Hematopoietic multipotent progenitor cell treated with erythropoietin and hydrocortisone succinate and interleukin-3 and kit ligand, for 4 days (in vitro differentiated cells): ENCODE results near the gene ST3GAL4.
A peak's percentile ranks its signal among the peaks of the same experiment; 100 is the strongest.
"Not testable (repeated sequence)": the region's sequence is repeated elsewhere in the genome, so short reads cannot be mapped to it uniquely, and the experiment has no call there.

ENCODE experiments used
- DNase-seq: peaks from one replicate; pipeline ENCODE4 v3.0.0-alpha.2; 2015

Gene ST3GAL4

DNA sequence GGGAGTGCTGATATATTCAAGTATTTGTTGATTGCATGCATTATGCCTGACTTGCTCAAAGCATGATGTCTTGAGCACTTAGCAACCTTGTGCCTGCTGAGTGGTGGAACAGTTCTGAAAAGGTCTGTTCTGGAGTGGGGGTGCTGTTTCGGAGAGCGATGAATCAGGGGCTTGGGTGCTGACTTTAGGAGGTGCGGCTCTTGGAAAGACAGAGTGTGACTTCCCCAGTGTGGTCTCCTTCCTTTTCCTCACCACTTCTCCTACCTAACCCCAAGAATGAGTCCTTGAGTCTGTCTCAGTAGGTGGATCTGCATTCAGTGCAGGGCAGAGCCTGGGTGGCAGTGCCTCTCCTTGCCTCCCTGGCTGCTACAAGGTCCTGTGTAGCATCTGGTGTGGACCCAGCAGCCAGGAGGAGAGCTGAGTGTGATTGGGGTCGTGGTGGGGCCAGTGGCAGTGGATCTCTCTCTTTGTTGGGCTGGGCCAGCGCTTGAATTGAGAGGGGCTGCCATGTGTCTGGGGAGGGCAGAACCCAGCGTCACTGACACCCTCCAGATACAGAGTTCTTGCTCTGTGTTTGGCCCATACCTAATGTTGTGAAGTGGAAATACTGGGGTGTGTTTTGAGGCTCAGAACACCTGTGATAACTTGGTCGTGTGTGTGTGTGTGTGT is 35.9 kb downstream of the ST3GAL4 start:
- peak; percentile 46 for DNase-seq

DNA sequence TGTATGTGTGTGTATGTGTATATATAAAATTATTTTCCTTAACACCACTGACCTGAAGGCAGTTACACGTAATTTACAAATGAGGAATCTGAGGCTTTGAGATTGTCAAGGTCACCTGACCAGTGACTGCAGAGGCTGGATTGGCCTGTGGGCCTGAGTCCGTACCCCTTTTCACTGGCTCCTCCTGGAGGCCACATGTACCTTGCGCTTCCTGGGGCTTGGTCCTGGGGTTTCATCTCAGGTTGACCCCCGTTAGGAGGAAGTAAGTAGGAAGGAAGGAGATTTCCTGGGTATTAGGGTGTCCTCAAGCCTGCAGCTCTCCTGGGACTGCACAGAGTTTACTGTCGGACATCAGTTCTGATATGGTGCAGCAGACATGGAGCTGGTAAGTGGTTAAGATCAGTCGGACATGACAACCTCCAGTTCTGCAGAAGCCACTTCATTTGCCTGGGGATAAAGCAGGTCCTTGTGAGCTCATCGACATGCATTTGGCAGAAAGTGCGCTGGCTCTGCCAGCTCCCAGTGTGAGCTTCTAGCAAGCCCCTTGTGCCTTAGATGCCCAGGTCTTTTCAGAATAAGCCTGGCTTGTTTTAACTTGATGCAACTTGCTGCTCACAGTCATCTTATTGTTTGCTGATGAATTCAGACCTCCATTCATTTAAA is 36.6 kb downstream of the ST3GAL4 start:
- DNase-seq, result peak; percentile 84

DNA sequence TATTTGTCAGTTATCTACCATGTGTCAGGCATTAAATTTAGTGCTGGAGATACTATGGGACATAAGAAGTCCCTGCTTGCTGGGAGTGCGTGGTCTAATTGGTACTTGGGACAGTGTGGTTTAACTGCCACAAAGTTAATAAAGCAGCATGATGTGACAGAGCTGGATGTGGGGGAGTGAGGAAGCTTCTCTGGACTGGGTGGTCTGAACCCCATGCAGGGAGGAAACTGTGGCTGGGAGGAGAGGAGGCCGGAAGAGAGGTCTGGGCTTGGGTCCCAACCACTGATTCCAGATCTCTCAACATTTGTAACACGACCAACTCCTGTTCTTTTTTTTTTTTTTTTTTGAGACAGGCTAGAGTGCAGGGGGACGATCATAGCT is 37.1 kb downstream of the ST3GAL4 start:
- DNase-seq, result peak; percentile 96

DNA sequence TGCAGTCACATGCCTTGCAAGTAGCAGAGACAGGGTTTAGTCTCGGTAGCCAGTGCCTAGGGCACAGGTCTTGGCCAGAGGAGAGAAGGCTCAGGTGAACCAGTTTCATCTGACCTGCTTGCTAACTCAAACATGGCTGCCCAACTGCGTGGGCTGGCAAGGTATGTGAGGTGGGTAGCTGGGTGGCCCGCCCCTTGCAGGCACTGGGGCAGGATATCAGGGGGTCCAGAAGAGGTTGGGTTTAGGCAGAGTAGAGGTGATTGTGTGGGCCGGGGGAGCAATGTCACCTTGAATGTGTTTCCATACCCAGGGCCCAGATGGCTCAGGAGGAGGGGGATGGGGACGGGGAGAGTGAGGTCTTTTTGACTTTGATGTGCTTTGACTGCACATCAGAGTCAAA is 37.7 kb downstream of the ST3GAL4 start:
- DNase-seq, result no peak

DNA sequence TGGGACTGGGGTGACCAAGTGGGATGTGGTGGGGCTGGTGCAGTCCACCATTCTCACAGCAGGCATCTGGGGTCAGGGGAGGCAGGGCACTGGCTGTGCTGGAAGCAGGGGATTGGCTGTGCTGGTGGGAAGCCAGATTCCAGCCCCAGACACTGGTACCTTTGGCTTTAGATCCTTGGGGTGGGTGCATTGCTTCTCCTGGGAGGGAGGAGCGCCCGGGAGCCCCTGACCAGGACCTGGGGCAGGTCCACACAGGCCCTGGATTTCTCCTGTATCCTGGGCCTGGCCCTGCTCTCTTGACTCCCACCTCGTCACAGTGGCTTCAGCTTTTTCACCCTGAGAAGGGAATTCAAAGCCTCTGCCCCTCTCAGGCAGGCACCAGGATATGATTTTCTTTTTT is 38.5 kb downstream of the ST3GAL4 start:
- DNase-seq, result no peak

DNA sequence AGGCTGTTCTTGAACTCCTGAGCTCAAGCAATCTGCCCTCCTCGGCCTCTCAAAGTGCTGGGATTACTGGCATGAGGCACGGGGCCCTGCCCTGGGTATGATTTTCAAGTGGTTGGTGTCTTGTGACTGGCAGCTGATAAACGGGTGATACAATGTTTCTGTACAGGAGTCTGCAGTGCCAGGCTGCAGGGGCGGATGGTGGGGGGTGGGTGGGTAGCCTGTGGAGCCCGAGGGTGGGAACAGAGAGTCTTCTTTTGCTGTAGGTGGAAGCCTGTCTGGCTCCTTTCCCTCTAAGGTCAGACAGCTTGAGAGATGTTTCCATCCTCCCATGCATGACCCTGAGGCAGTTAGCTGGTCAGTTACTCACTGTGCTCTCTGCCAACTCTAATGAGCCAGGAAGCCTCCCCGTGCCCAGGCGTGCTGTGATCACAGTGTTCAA is 39.2 kb downstream of the ST3GAL4 start:
- peak; percentile 52 for DNase-seq

DNA sequence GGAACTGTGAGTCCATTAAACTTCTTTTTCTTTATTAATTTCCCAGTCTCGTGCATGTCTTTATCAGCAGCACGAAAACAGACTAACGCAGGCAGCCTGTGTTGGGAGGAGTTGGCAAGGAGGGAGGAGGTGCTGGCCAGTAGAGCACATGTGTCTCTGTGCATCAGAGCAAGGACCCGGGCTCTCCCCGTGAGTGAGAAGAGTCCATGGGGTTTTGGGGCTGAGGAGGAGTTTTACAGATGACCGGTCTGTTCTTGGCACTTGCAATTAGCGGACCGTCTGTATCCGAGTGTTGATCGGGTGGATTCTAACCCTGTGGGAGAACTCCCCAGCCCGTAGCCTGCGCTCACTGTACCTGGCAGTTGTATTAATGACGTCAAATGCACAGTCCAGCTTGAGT is 40.3 kb downstream of the ST3GAL4 start:
- not testable (repeated sequence) for DNase-seq

DNA sequence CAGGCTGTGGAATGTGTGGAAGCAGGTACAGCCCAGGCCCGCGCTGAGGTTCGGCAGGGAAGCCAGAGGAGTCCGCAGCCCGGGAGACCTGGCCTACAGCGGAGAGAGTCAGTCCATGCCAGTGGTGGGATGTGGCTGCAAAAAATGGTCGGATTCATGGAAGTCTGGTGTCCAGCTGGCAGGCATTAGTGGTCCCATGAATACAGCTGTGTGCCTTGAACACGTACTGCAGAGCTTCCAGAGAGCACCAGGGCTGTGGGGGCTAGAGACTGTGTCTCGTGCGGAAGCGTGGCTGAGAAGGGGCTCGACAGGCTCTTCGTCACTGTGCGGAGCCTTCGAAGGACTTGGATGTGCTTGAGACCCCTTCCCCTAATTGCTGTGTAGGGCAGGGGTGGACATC is 40.8 kb downstream of the ST3GAL4 start:
- DNase-seq, result not testable (repeated sequence)

DNA sequence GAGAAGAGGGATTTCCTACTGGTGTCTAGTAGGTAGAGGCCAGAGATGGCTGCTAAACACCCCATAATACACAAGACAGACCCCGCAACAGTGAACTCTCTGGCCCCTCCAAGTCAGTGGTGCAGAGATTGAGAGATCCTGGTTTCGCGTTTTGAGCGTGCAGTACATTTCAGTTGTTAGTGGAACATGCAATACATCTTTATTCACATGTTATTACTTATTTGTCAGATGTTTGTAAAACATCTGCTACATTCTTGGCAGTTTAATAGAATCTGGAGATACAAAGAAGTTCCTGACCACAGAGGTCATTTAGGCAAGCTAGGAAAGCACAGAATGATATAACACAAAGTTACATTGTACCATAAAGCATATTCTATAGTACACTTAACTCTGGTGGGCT is 41.5 kb downstream of the ST3GAL4 start:
- no peak for DNase-seq

DNA sequence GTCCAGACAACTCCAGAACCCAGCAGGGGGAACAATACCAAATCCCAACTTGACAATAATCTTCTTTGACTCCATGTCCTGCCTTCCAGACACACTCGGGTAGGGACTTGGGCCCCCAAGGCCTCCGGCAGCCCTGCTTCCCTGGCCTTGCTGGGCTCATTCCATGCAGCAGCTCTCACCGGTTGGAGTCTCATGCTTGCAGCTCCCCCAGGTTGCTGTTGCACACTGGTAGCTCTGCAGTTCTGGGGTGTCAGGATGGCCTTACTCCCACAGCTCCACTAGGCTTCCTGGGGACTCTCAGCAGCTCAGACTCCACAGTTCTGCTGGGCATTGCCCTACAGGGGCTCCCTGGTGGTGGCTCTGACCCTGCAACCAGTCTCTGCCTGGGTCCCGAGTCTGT is 42.8 kb downstream of the ST3GAL4 start:
- DNase-seq, result no peak

DNA sequence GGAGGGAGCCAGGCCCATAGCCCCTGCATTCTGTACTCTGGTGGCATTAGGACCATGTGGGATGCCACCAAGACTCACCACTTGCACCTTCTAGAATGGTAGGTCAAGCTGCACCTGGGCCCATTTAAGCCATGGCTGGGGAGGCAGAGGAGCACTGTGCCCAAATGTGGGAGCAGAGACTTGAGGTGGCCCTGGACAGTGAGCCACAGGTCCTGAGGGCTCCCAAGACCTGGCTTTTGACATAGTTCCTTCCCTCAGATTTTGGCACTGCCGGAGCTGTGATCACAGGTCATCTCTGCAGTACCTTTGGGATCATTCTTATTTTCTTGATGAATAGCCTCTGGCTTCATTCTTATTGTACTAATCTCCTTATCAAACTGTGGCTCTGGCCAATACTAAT is 43.2 kb downstream of the ST3GAL4 start:
- no peak for DNase-seq

DNA sequence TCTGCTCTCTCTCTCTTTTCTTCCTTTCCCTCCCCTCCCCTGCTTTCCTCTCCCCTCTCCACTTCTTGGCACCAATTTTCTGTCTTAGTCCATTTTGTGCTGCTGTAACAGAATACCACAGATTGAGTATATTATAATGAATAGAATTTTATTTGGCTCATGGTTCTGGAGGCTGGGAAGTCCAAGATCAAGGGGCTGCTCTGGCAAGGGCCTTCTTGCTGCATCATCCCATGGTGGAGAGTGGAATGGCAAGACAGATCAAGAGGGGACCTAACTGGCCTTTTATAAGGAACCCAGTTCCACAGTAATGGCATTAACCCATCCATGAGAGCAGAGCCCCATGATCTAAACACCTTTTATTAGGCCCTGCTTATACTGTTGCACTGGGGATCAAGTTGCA is 44.5 kb downstream of the ST3GAL4 start:
- no peak for DNase-seq

DNA sequence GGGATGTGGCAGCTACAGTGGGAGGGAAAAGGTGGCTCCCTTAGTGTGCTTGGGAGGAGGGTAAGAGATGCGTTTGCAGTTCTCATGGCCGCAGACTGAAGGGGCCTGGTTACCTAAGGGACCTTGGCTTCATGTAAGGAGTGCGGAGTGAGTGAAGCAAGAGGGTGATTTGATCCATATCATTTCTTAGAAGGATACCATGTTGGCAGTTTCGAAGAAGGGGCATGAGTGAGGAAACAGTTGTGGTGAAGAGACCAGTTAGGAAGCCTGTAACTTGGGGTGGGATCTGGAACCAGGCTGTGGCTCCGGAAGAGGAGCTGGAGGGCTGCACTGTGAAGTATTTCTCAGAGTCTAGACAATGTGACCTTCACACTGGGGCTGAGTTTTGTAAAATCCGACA is 45.0 kb downstream of the ST3GAL4 start:
- peak; percentile 86 for DNase-seq

DNA sequence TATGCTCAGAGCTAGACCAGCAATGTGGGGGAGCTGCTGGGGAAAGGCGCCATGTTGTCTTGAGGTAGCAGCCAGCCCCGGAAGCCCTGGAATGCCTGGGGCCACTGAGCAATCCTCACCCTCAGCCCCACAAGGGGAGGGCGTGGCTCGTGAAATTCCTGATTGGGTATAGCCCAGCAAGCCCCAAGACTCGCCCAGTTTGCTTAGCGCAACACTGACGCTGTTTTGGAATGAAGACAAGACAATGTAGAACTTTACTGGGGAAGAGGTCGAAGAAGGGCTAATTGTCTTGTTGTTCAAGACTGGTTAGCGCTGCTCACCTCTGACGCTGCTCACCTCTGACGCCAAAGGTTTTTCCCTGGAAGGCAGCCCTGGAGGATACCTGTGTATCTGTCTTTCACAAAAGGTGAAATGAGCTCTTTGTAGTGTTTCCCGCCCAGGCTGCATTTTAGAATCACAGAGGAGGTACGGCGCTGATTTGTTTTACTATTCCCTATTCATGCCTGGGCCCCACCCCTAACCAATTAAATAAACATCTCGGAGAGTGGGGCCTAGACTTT is 47.6 kb downstream of the ST3GAL4 start:
- DNase-seq, result no peak

DNA sequence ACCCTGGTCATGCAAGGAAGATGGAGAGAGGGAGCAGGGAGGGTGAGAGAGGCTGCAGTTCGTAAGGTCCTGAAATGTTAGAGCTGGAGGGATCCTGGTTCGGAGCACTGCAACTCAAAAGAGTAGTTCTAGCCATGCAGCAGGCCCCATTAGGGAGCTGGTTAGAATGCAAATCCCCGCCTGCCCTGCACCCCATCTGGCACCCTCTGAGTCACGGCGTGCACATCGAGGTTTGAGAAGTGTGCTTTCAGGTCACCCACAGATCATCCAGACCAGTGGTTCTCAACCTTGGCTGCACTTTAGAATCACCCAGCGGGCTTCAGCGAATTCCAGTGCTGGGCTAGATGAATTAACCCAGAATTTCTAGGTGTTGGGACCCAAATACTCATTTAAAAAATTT is 48.2 kb downstream of the ST3GAL4 start:
- DNase-seq, result no peak

DNA sequence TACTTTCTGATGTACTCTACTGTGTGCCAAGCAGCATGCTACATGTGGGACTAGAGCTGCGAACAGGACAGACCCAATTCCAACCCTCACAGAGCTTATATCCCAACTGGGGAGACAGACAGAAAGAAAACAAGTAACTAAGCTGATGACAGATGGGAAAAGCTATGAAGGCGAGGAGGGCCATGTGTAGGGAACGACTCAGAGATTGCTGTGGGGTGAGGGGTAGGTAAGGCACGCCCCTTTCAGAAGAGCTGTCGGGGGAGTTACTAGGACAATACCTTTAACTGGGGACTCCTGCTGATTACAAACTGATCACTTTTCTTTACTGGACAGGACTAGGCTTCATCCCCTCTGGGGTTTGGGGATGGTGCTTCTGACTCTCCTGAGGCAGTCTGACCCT is 48.9 kb downstream of the ST3GAL4 start:
- DNase-seq, result no peak

DNA sequence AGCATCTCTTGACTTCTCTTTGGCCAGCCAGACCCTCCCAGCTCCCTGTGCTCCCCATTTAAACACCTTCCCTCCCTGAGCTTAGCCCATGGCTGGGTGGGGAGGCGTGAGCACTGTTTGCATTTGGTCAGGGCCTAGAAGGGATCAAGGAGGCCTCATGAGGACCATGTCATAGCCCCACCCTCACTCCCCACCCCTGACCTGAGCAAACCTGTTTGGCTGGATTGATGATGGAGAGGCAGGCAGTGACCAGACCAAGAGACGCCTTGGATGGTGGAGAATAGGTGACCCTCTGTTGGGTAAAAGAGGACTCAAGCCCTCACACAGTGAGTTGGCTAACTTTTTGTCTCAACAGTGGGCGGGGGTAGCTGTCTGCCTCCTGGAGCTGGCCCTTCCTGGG is 49.9 kb downstream of the ST3GAL4 start:
- no peak for DNase-seq

DNA sequence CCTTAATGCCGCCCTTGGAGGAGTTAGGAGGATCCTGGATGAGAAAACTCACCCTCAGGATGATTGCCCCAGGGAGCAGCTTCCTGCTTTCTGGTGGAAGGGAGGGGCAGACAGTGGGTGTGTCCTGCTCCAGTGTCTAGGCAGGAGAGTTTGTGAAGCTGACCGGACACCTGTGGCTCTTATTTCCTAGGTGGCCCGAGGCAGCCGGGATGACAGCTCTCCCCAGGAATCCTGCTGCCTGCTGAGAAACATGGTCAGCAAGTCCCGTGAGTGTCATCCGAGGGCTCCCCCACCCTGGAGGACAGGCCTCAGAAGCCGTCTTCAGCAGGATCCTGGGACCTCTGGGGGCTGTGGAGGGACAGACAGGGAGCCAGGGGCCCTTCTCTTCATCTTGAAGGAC is 50.4 kb downstream of the ST3GAL4 start:
- DNase-seq, result no peak

DNA sequence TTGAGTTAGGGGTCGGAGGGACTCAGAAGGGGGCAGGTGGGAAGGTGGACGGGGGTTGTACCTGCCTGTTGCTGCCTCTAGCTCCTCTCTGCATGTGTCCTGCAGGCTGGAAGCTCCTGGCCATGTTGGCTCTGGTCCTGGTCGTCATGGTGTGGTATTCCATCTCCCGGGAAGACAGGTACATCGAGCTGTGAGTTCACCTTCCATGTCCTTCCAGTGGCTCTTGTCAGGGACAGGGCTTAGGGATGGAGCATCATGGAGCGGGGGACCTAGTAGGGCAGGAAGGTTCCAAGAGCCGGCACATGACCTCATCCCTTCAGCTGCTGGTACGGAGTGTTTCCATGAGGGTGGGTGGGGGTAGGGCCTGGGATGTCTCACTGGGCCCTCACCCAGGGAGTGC is 50.9 kb downstream of the ST3GAL4 start:
- DNase-seq, result no peak

DNA sequence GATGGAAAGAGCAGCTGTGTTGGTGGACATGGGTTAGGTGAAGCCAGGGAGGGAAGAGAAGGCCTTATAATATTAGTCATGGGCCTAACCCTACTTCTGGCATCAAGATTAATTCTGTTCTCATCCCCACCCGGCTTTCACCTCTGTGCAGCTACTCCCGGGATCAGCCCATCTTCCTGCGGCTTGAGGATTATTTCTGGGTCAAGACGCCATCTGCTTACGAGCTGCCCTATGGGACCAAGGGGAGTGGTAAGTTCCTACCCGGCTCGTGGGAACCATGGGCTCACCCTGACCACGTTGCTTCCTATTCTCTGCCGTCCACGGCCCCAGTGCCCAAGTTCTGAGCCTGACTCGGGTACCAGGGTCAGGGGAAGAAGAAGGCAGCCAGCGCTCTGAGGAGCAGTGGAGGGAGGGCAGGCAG is 51.6 kb downstream of the ST3GAL4 start:
- no peak for DNase-seq

DNA sequence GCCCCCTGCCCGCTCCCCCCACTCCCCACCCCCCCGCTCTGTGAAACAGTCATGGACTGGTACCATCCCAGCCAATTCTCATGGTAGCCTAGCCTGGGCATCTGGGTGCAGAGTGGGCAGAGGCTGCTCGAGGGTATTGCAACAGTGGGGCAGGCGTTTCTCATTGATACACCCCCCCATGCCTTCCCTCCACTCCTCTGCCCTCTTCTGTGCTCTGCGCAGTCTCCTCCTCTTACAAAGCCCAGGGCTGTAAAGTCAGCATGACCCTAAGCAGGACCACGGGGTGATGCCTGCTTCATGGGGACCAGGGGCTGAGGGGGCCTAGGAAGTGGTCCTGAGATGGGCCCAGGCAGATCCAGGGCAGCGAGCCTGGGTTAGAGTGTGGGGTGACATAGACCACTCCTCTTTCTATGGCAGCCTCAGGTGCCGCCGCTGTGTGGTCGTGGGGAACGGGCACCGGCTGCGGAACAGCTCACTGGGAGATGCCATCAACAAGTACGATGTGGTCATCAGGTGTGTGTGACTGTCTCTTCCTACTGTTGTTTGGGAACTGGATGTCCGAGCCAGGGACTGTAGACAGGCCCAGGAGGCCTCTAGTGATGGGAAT is 52.3 kb downstream of the ST3GAL4 start:
- DNase-seq, result no peak

DNA sequence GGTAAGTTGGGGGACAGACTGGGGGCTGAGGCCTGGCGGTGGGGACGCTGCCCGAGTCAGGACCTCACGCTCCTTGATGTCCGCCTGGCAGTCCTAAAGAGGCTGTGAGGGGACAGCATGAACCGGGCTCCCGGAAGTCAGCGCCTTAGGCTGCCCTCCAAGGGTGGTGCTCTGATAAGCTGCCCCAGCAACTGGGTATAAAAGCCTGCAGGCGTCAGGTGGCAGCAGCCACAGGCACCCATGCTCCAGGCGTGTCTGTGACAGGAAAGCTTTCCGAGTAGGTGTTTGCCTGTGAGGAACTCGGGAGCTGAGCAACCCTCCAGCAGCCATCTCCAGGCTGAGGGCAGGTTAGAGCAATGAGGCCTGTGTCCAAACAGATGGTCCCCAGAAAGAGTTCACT is 53.0 kb downstream of the ST3GAL4 start:
- no peak for DNase-seq

DNA sequence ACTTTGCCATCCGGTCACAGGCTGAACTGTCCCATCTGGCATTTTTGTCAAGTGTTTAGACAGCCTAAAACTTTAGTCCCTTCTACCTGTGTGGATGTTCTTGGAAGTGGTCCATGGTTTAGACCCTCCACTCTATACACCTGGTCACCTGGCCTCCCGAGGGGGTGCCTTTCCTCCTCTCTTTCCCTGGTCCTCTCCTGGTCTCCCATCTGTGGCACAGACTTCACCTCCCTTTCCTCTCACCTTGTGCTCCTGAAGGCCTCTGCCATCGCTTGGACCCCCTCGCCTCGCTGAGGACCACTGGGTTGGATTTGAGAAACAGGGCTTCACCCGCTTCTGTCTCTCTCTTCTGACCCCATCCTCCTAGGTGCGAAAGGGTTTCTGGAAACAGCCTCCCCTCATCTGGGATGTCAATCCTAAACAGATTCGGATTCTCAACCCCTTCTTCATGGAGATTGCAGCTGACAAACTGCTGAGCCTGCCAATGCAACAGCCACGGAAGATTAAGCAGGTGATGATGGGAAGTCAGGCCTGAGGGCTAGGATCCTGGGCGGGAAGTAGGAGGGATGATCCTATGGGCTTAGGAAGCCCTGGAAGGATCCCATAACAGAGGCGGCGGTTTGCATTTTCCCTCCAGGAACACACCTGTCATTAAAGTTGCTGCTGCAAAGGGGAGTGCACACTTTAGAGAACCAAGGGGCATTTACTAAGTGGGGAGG is 53.6 kb downstream of the ST3GAL4 start:
- no peak for DNase-seq

DNA sequence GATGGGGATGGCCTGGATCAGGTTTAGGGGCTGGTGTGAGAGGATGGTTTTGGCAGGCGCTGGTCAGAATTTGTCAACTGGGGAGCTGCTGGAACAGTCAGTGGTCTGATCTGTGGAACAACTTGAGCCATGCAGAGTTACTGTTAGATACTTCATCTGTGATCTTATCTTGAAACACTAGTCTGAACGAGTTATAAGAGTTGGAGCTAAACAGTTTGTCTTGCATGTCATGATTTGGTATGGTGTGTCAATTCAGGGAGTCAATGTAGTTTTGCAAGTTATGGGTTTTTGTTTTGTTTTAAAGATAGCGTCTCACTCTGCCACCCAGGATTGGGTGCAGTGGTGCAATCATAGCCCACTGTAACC is 54.1 kb downstream of the ST3GAL4 start:
- peak; percentile 60 for DNase-seq
